GM18951 (cell line): ENCODE data around the gene CCDC175.

Experiments
- POLR2A ChIP-seq: IDR thresholded peaks from 4 replicates; pipeline ENCODE4 v1.6.1; 2011; ENCODE audit warnings: mild to moderate bottlenecking; ENCODE audit not compliant: insufficient read length, insufficient read depth; ENCODE audit errors: extremely low read depth
- in situ Hi-C: fragments of 300-500 bp; cut with MboI; formaldehyde crosslinking; loops from one replicate; pipeline ENCODE4 v1.12.0; 2022; ENCODE audit warnings: low sequenced_read_pairs, mixed read lengths, inconsistent platforms; ENCODE audit not compliant: unreplicated experiment

The CCDC175 gene

GRCh38 chr14:59463787-59464485, 112.7 kb downstream of the CCDC175 start:
- no peak for TF ChIP-seq POLR2A
- in situ Hi-C loops, result no loop called here

GRCh38 chr14:59461891-59462290, 114.7 kb downstream of the CCDC175 start:
- in situ Hi-C loops, result no loop called here
- no peak for TF ChIP-seq POLR2A

GRCh38 chr14:59460378-59460777, 116.2 kb downstream of the CCDC175 start:
- no peak for TF ChIP-seq POLR2A
- in situ Hi-C loops, result no loop called here

GRCh38 chr14:59458486-59458885, 118.1 kb downstream of the CCDC175 start:
- no peak for TF ChIP-seq POLR2A
- in situ Hi-C loops, result no loop called here

- in situ Hi-C loops, result no loop called here
Measured at GRCh38 chr14:59455411-59455810, 121.2 kb downstream of the CCDC175 start.

More at GRCh38 chr14:59455411-59455810, 121.2 kb downstream of the CCDC175 start:
- TF ChIP-seq POLR2A, result no peak
